GM19455 (cell line): ENCODE results near the gene ADAM19.
A peak's percentile ranks its signal among the peaks of the same experiment; 100 is the strongest.

Experiments
- ATAC-seq: cut with Tn5 transposase; IDR thresholded peaks from one replicate; pipeline ENCODE4 v1.9.1; 2021; ENCODE audit not compliant: unreplicated experiment

ADAM19 gene

DNA sequence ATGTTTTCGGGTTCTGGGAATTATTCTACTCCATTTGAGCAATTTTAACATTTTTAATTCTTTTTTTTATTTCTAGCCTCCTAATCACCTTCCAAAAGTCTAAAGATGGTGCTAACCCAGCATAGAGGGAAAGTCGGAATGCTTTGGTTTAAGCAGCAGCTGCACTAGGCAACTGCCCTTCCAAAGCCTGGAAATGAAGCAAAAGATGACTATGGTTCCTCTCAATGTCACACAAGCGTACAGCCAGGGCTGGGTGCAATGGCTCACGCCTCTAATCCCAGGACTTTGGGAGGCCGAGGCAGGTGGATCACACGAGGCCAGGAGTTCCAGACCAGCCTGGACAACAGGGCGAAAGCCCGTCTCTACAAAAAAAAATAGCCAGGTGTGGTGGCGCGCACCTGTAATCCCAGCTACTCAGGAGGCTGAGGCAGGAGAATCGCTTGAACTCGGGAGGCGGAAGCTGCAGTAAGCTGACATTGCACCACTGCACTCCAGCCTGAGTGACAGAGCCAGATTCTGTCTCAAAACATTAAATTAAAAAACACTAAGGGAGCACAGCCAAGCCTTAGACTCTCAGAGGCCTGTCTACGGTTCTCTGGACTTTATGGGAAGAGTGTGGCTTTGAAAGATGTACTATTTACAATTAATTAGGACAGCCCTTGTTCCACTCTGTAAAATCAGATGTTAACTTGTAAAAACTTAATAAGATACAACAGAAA, 33.1 kb downstream of the ADAM19 start:
- no peak for ATAC-seq

- ATAC-seq = no peak
Observed at GRCh38 chr5:157541447-157542118, 34.0 kb downstream of the ADAM19 start.

DNA sequence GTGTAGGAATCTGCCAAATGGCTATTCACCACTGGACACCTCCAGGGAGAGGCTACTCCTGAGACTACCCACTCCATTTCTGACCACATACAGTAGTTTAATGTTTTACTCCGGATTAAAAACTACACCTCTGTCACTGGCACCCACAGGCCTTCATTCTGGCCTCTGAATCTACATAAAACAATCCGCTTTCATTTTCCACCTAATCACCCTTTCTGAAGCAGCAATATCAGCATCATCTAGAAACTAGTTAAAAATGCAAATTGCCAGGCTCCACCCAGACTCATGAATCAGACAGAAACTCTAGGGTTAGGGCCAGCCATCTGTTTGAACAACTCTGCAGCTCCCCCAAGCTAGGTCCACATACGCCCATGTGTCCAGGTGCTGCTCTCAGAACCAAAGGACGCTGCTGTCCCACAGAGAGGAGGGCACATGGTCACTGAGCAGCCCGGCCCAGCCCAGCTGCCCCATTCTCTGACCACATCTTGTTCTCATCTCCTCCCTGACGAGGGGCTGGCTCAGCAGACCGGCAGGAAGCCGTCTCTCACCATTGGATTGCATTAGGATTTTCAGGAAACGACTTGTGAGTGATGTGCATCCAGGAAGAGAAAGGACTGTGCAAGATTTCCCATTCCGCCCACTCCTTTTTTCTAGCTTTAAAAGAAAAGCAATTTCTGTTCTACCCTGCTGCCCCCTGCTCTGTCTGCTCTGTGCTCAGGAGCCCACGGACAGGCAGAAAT, 34.7 kb downstream of the ADAM19 start:
- ATAC-seq = peak; percentile 94

- peak; percentile 15 for ATAC-seq
Observed at GRCh38 chr5:157540124-157540523, 35.5 kb downstream of the ADAM19 start.

DNA sequence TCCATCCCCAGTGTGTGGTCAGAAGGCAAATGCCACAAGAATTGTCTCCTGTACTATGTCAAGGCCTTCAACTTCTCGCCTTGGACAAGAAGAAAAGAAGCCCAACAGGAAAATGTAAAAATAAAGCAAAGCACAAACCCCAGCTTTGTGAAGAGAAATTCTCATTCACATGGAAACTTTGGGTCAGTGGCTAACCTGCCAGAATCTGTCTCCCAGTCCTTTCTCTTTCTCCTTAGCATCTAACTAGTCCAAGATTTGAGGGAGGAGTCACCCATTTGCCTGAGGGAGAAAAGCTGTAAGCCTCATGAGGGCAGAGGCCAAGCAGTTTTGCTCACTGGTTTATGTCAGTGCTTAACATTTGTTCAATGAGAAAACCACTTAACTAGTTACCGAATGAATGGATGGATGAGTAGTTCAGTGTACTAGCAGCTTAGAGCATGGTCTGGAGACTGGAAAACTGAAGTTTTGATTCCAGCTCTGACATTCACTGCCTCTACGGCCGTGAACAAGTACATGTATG, 36.0 kb downstream of the ADAM19 start:
- ATAC-seq = no peak

DNA sequence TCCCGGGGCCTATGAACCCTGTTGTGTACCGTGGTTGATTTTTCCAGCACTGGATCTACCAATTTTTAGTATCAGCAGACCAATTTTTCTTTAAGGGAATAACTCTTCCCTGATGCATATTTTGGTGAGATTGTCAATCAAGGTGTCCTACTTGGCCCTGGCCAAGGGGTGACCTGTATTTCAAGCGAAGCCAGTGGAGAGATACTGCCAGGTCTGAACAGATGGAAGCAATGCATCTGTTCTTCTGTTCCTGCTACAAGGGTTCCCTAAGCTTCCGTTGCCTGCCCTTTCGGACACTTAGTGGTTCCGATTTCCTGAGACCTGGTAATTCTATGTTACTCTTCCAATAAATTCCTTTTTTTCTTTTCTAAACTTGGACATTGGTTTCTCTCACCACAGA, 37.3 kb downstream of the ADAM19 start:
- ATAC-seq = no peak

- ATAC-seq = no peak
Observed at GRCh38 chr5:157535042-157535865, 40.3 kb downstream of the ADAM19 start.

GRCh38 chr5:157533011-157533481, 42.5 kb downstream of the ADAM19 start:
- no peak for ATAC-seq

DNA sequence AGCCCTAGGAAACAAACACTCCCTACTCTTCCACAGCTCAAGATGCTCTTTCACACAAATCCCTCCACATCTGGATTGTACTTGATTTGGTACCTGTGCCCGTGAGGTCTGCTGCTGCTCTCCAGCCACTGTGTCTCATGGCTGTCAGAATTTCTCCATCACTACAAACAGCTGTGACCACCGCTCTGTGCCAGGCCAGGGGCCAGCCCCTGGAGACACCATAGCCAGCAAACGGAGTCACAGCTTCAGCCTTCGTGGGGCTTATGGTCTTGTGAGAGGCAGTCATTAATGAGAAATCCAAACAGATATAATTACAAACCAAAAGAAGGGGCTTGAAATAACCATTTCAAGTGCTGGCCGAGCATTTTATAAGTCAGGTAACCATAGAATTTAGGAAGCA, 43.6 kb downstream of the ADAM19 start:
- ATAC-seq = no peak

GRCh38 chr5:157530226-157530972, 45.2 kb downstream of the ADAM19 start:
- ATAC-seq = no peak

DNA sequence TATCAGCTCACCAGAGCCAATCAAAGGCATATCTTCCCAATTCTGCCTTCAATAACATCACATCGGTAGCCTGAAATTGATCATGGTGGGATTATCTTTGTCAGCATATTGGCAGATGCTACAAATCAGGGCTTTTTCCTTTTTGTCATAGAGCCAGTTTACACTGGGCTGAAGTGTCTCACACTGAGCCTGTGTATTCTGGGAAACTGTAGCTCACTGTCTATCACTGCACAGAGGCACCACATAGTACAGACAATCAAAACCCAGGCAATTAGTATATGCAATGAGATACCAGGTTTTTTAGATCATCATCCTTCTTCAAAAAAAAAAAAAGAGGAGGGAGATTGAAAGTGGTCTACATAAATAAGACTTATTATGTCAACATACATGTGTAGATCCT, 46.6 kb downstream of the ADAM19 start:
- ATAC-seq = no peak

DNA sequence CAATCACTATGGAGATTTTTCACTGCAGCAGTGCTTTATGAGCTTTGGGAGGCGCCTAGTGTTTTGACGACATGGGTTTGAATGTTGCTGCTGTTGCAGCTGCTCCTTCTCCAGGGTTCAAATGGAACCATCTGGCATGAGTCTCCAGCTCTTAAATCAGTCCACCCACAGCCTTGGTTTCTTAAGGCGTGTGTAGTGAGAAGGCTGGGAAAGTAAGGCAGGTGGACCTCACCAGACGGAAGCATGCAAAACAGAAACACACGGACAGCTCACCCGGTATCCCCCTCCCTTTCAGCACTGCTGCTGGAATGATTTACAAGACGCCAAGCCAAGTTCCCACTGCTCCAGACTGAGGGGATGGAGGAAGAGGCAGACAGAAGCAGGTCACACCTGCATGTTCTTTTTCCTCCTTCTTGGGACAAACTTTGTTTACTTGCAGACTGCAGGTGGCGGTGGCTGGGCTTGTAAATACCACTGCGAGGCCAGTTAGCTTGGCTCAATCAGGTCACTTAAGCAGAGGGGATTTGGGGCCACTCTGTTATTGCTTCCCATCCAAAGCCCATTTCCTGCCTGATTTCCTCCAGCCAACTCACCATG, 47.4 kb downstream of the ADAM19 start:
- ATAC-seq = no peak

- no peak for ATAC-seq
Observed at GRCh38 chr5:157524887-157525286, 50.7 kb downstream of the ADAM19 start.

GRCh38 chr5:157523976-157524375, 51.6 kb downstream of the ADAM19 start:
- ATAC-seq = no peak

DNA sequence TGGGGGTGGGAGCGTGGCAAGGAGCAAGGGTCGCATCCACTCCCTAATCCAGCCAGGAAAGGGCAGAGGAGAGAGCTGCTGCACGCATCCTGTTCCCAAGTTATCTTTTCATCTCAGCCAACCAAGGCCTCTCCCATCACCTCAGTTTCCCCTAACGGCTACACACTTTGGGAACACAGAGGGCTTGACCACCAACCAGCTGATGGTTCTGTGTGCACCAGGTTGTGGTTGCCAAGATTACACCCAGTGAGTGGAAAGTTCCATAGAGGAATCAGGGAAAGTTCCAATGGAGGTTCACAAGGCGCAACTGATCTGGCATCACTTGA, 53.9 kb downstream of the ADAM19 start:
- no peak for ATAC-seq

GRCh38 chr5:157520911-157521703, 54.5 kb downstream of the ADAM19 start:
- no peak for ATAC-seq

DNA sequence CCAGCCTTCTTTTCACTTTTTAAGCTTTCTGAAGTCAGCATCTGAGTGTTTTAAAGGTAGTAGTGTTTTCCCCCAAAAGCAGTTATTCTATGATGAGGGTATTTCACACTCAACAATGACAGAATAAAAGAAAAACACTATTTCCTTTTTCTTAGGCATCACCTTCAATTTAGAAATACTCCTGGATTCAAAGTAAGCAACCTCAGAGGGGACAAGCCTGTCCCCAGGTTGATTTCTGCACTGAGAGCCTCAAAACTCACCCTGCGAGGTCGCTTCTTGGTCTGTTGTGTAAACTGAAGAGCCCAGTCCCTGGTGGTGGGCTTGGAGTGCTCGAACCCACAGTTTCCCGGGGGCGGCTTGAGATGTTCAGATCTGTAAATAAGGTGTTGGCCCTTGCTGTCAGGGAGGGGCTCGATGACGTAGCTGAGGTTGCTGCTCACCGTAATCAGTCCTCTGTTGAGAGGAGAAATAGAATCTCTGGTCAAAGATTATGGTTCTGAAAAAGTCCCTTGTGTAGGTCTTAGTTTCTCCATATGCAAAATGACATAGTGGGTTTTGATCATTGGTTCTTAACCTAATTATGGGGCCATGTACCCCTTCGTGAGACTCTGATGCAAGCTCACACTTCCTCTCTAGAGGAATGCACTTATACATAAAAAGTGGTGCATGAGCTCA, 55.9 kb downstream of the ADAM19 start:
- ATAC-seq = no peak

DNA sequence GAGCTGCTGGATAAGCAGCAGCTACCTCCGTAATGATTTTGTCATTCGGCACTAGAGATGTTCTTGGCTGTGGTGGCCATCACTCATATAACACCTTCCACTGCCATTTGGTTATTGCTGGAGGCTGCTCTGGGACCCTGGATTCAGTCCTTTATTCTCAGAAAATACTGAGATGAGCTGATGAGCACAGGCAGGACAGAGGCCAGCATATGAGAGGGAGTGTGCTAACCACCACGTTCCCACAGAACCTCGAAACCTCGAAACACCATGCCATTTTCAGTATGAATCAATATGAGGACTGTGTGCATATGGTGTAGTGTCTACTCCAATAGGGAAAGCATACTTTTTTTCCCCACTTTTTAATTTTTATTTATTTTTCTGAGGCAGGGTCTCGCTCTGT, 56.6 kb downstream of the ADAM19 start:
- peak; percentile 66 for ATAC-seq
